Mammary microvascular endothelial cell (primary cell): ENCODE data around the gene RIC1. TPM values are rescaled to one million over a fixed set of nuclear protein-coding genes. Genes with fewer than 3 reads are reported as not detected.

Experiments used
- total RNA-seq: library from RNA; depleted of rRNA; stranded (reverse); fragments of >200 nt; gene quantifications from 2 replicates; pipeline ENCODE4 v1.2.3, GENCODE V29; 2015

The RIC1 gene
- 15.6 and 16.4 TPM in 2 replicates for total RNA-seq

GRCh38 chr9:5628530-5629311 lies at the start of gene RIC1:
Gene RIC1 (plus strand): TSS chr9:5629107. CDS start chr9:5629310, 203 bp downstream.

Other genes starting within 250 kb of the RIC1 start
- gene PLGRKT, start 191.2 kb upstream of the RIC1 start, total RNA-seq: 33.6 and 35.0 TPM in 2 replicates
- 20.8 and 22.7 TPM in 2 replicates for gene CD274, start 178.6 kb upstream of the RIC1 start, total RNA-seq
- gene PDCD1LG2, start 118.6 kb upstream of the RIC1 start, total RNA-seq: 26.4 and 27.8 TPM in 2 replicates
- 10.1 and 10.2 TPM in 2 replicates for gene ERMP1, start 204.0 kb downstream of the RIC1 start, total RNA-seq